Esophagus mucosa (tissue), 1 donor: ENCODE data around the gene PSMD2. TPM values are rescaled to one million over a fixed set of nuclear protein-coding genes. Genes with fewer than 3 reads are reported as not detected.

ENCODE experiments used
- ATAC-seq: fragments of 200-7000 bp; cut with Tn5 transposase; one replicate; pipeline ENCODE4 v1.9.1; 2020
- total RNA-seq: library from RNA; stranded (reverse); gene quantifications from one replicate; pipeline ENCODE4 v1.2.4, GENCODE V29; 2023
- donor health status: DM: yes; HTN: yes; CAD: no.

The PSMD2 gene
- total RNA-seq, 1 donor from 2014 or later, result 126 TPM

- ATAC-seq, result no peak
Measured at GRCh38 chr3:184357248-184358123, 58.4 kb downstream of the PSMD2 start.

GRCh38 chr3:184358124-184358767 is 59.2 kb downstream of the PSMD2 start:
- ATAC-seq, result no peak

Other genes with a start within 250 kb of the PSMD2 start
- not detected for gene HTR3C, start 246.2 kb upstream of the PSMD2 start, total RNA-seq
- gene HTR3E, start 202.2 kb upstream of the PSMD2 start, total RNA-seq, result not detected
- gene EIF2B5, start 163.9 kb upstream of the PSMD2 start, total RNA-seq, result 21.8 TPM
- gene DVL3, start 143.9 kb upstream of the PSMD2 start, total RNA-seq, result 29.2 TPM
- 235 TPM for gene AP2M1, start 124.4 kb upstream of the PSMD2 start, total RNA-seq
- gene ABCF3, start 113.0 kb upstream of the PSMD2 start, total RNA-seq, result 45.3 TPM
- gene VWA5B2, start 69.7 kb upstream of the PSMD2 start, total RNA-seq, result not detected
- 28.9 TPM for gene ALG3, start 50.3 kb upstream of the PSMD2 start, total RNA-seq
- 7.1 TPM for gene EEF1AKMT4, start 49.6 kb upstream of the PSMD2 start, total RNA-seq
- 0.24 TPM for gene CAMK2N2, start 37.7 kb upstream of the PSMD2 start, total RNA-seq
- not detected for gene ECE2, start 23.2 kb upstream of the PSMD2 start, total RNA-seq
- gene EIF4G1, start 15.4 kb downstream of the PSMD2 start, total RNA-seq, result 339 TPM
- gene FAM131A, start 38.4 kb downstream of the PSMD2 start, total RNA-seq, result 7.3 TPM
- gene CLCN2, start 62.4 kb downstream of the PSMD2 start, total RNA-seq, result 3.4 TPM
- 46.0 TPM for gene POLR2H, start 62.5 kb downstream of the PSMD2 start, total RNA-seq
- not detected for gene THPO, start 79.0 kb downstream of the PSMD2 start, total RNA-seq
- gene CHRD, start 80.8 kb downstream of the PSMD2 start, total RNA-seq, result 0.84 TPM